22Rv1 (cell line): ENCODE results near the gene ASMT.
"Not testable (repeated sequence)": the region's sequence is repeated elsewhere in the genome, so short reads cannot be mapped to it uniquely, and the experiment has no call there.

Experiments
- H3K27ac ChIP-seq: fragments of 450-650 bp; 2 replicates; pipeline ENCODE4 v1.5.1; 2017
- ZFX ChIP-seq: fragments of 450-650 bp; IDR thresholded peaks from 2 replicates; pipeline ENCODE4 v1.6.1; 2017; ENCODE audit warnings: antibody characterized with exemption, borderline replicate concordance
- TF ChIP-seq, protein P1 (sequence below): fragments of 450-650 bp; IDR thresholded peaks from 2 replicates; pipeline ENCODE4 v1.5.1; 2017; ENCODE audit warnings: mild to moderate bottlenecking

ASMT gene

DNA sequence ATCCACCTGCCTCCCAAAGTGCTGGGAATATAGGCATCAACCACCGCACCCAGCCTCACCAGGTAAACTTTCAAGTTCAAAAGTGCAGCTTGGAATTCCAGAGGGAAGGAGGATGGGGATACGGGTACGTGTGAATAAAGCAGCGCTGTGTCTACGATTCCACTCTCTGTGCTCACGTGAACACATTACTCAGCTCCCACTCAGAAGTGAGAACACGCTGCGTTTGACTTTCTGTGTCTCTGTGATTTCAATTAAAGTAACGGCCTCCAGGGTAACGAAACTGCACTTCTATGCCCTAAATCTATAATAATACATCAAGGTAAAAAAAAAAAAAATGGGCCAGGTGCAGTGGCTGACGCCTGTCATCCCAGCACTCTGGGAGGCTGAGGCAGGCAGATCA is 8.4 kb upstream of the ASMT start:
- no peak overlapping the region for H3K27ac ChIP-seq
- TF ChIP-seq ZFX, result no peak
- TF ChIP-seq, protein P1, sequence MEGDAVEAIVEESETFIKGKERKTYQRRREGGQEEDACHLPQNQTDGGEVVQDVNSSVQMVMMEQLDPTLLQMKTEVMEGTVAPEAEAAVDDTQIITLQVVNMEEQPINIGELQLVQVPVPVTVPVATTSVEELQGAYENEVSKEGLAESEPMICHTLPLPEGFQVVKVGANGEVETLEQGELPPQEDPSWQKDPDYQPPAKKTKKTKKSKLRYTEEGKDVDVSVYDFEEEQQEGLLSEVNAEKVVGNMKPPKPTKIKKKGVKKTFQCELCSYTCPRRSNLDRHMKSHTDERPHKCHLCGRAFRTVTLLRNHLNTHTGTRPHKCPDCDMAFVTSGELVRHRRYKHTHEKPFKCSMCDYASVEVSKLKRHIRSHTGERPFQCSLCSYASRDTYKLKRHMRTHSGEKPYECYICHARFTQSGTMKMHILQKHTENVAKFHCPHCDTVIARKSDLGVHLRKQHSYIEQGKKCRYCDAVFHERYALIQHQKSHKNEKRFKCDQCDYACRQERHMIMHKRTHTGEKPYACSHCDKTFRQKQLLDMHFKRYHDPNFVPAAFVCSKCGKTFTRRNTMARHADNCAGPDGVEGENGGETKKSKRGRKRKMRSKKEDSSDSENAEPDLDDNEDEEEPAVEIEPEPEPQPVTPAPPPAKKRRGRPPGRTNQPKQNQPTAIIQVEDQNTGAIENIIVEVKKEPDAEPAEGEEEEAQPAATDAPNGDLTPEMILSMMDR, result no peak

DNA sequence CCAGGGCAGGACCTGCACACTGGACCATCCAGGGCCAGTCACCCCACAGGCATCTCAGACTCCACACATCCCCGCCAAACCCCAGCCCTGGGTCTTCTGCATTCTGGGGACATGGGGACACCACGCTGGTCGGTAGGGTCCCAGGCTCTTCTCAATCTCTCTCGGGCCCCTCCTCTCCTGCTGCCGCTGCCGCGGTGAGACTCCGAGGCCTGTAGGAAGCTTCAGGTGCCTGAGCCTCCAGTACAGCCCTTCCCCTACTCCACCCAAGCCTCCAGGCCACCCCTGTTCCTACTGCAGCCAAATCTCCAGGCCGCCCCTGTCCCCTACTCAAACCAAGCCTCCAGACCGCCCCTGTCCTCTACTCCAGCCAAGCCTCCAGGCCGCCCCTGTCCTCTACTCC is 5.5 kb upstream of the ASMT start:
- TF ChIP-seq, protein P1, result no peak
- no peak for TF ChIP-seq ZFX
- H3K27ac ChIP-seq, result no peak overlapping the region

DNA sequence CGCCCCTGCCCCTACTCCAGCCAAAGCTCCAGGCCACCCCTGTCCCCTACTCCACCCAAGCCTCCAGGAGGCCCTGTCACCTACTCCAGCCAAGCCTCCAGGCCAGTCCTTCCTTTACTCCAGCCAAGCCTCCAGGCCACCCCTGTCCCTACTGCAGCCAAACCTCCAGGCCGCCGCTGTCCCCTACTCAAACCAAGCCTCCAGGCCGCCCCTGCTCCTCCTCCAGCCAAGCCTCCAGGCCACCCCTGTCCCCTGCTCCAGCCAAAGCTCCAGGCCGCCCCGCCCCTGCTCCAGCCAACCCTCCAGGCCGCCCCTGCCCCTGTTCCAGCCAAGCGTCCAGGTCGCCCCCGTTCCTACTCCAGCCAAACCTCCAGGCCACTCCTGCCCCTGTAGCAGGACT is 5.1 kb upstream of the ASMT start:
- TF ChIP-seq, protein P1, result no peak
- TF ChIP-seq ZFX, result no peak
- no peak overlapping the region for H3K27ac ChIP-seq

DNA sequence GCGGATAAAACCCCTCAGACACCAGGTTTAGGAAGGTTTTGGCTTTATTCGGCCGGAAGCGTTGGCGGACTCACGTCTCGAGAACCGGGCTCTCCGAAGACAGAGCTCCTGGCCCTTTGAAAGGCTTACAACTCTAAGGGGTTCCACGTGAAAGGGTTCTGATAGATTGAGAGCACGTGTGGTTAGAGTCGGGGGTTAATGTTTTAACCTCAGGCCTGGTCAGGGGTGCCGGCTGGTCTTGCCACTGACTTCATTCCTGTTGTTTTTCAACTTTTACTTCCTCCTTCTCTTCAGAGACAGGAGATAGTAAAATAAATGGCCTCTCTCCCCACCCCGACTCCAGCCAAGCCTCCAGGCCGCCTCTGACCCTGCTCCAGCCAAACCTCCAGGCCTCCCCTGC is 4.7 kb upstream of the ASMT start:
- no peak overlapping the region for H3K27ac ChIP-seq
- TF ChIP-seq, protein P1, result no peak
- TF ChIP-seq ZFX, result no peak

DNA sequence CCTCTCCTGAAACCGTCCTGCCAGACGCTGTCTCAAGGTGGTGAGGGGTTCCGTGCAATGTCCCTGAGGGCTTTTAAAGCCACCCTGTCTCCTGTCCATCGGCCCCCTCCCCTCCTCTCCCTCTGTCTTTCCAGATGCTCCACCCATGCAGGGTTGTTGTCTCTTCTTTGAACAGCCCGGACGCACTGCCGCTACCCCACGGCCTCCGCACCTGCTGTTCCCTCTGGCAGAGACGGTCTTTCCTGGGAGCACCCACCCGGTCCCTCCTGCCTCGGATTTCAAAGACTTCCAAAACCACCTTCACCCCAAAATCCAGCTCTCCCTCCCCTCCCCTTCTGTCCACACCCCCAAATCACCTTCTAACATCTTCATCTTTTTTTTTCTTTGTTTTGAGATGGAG is 4.1 kb upstream of the ASMT start:
- no peak overlapping the region for H3K27ac ChIP-seq
- TF ChIP-seq, protein P1, result no peak
- no peak for TF ChIP-seq ZFX

DNA sequence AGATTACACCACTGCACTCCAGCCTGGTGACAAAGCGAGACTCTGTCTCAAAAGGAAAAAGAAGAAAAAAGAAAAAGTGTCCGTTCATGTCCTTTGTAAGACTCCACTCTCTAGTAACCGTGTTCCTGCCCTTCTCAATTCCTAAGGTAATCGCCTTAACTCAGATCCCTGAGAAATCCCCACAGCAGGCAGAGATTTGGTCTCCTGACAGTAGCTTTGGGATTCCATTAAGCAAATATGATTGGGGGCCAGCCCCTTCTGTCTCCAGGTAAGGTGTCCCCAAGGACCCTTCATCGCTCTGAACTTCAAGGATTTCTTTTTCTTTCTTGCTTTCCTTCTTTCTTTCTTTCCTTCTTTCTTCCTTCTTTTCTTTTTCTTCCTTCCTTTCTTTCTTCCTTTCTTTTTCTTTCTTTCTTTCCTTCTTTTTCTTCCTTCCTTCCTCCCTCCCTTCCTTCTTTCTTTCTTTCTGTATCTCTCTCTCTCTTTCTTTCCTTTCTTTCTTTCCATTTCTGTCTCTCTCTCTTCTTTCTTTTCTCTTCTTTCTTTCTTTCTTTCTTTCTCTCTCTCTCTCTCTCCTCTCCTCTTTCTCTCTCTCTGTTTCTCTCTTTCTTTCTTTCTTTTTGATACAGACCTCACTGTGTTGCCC is 2.1 kb upstream of the ASMT start:
- no peak overlapping the region for H3K27ac ChIP-seq
- TF ChIP-seq ZFX, result no peak

DNA sequence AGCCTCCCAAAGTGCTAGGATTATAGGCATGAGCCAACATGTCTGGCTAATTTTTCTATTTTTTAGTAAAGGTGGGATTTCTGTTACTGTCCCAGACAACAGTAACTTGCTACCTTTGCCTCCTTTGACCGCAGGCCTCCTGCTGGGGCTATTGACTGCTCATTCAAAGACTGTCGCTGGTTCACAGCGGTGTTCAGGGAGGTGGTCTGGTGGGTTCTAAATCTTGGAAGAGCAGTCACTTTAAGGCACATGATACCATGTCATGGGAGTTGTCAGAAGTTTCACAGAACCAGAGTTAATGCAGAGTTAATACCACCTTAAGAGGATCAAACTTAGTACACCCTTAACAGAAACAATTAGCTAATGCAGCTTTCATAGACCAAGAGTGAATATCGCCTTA is 3.8 kb downstream of the ASMT start:
- TF ChIP-seq, protein P1, result no peak
- TF ChIP-seq ZFX, result no peak
- H3K27ac ChIP-seq, result no peak overlapping the region

DNA sequence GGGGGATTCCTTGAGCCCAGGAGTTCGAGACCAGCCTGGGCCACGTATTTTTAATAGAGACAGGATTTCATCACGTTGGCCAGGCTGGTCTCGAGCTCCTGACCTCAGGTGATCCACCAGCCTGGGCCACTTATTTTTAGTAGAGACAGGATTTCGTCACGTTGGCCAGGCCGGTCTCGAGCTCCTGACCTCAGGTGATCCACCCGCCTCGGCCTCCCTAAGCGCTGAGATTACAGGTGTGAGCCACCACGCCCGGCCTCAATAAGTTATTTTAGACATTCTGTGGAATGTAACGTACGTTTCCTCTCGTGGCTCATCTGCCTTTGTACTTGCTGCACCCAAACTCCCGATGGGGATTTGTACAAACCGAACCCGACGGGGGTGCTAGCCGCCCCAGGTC is 8.8 kb downstream of the ASMT start:
- no peak for TF ChIP-seq ZFX
- no peak overlapping the region for H3K27ac ChIP-seq

DNA sequence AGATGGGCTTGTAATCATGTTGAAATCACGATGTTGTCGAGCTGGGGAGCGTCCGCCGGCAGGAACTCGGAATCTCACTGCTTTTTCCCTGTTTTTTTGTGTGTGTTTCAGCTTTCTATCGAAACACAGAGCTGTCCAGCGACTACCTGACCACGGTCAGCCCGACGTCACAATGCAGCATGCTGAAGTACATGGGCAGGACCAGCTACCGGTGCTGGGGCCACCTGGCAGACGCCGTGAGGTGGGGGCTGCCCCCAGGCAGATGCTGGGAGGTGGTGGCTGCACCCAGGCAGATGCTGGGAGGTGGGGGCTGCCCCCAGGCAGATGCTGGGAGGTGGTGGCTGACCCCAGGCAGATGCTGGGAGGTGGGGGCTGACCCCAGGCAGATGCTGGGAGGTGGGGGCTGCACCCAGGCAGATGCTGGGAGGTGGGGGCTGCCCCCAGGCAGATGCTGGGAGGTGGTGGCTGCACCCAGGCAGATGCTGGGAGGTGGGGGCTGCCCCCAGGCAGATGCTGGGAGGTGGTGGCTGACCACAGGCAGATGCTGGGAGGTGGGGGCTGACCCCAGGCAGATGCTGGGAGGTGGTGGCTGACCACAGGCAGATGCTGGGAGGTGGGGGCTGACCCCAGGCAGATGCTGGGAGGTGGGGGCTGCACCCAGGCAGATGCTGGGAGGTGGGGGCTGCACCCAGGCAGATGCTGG is 9.4 kb downstream of the ASMT start:
- H3K27ac ChIP-seq, result not testable (repeated sequence)

DNA sequence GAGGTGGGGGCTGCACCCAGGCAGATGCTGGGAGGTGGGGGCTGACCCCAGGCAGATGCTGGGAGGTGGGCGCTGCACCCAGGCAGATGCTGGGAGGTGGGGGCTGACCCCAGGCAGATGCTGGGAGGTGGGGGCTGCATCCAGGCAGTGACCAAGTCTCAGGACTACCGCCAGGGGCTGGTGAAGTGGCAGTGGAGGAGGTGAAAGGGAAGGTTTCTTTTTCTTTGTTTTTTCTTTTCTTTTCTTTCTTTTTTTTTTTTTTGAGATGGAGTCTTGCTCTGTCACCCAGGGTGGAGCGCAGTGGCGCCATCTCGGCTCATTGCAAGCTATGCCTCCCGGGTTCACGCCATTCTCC is 10.0 kb downstream of the ASMT start:
- not testable (repeated sequence) for H3K27ac ChIP-seq
